Testis (tissue), 3 donors: ENCODE measurements around the gene DGKH. TPM values are rescaled to one million over a fixed set of nuclear protein-coding genes. Genes with fewer than 3 reads are reported as not detected.
"Not testable (repeated sequence)": the region's sequence is repeated elsewhere in the genome, so short reads cannot be mapped to it uniquely, and the experiment has no call there.

Experiments used
- DNase-seq: peaks from one replicate; pipeline ENCODE4 v3.0.0-alpha.2; 2019
- H3K27ac ChIP-seq, 2 donors: fragments of 200-600 bp; sonication (generic); one replicate each; pipeline ENCODE4 v1.5.1; 2019
- H3K27me3 ChIP-seq: fragments of 200-600 bp; sonication (generic); one replicate; pipeline ENCODE4 v1.5.1; 2019
- H3K36me3 ChIP-seq: fragments of 200-600 bp; sonication (generic); one replicate; pipeline ENCODE4 v1.5.1; 2017; ENCODE audit warnings: low read depth; ENCODE audit errors: missing control alignments
- H3K4me1 ChIP-seq: fragments of 200-600 bp; sonication (generic); one replicate; pipeline ENCODE4 v1.5.1; 2019
- H3K4me3 ChIP-seq, 2 donors: fragments of 200-600 bp; sonication (generic); one replicate each; pipeline ENCODE4 v1.5.1; 2017 to 2019
- H3K9me3 ChIP-seq: fragments of 200-600 bp; sonication (generic); one replicate; pipeline ENCODE4 v1.5.1; 2017
- POLR2A ChIP-seq: fragments of 450-650 bp; IDR thresholded peaks from one replicate; pipeline ENCODE4 v1.6.1; 2017; ENCODE audit warnings: antibody characterized with exemption, mild to moderate bottlenecking, moderate library complexity
- WGBS, 2 donors: methylation state at CpG; one replicate each; pipeline ENCODE4 v1.1.5; 2018; 5-methylcytosine and 5-hydroxymethylcytosine counted together
- intact Hi-C: fragments of 100-400 bp; cut with DNase I; formaldehyde crosslinking; loops from one replicate; pipeline ENCODE4 v1.15.1; 2023; ENCODE audit warnings: low total_unique reads
- polyA plus RNA-seq: library from polyadenylated mRNA; stranded (reverse); fragments of 350-450 nt; fragmentation: Illumina TruSeq; extraction: RNeasy Lipid Tissue Mini Kit (QIAGEN cat#74804); gene quantifications from one replicate; pipeline ENCODE4 v1.2.3, GENCODE V29; 2014; ENCODE audit warnings: low read depth, low replicate concordance; ENCODE audit not compliant: insufficient read depth
- total RNA-seq, 2 donors: library from RNA; depleted of rRNA; stranded (reverse); fragments of >200 nt; gene quantifications; one replicate each; pipeline ENCODE4 v1.2.3, GENCODE V29; 2016
- TF ChIP-seq, protein P1 (sequence below), 3 experiments: fragments of 450-650 bp in 2 of 3; fragments of 200-600 bp in 1 of 3; sonication (generic) in 1 of 3; IDR thresholded peaks; one replicate each; pipeline ENCODE4 v1.5.1; 2016 to 2019; ENCODE audit warnings: antibody characterized with exemption in 3 of 3, mild to moderate bottlenecking in 2 of 3, moderate library complexity in 1 of 3

The DGKH gene
- total and polyA plus RNA-seq, 3 donors from 2014 or later = 6.3 to 11.5 (median 9.8) TPM

- Histone ChIP-seq H3K27me3 (no peaks in the 10 kb centered on the region), H3K9me3 (no peaks in the 10 kb centered on the region), H3K27ac (no peak overlapping the region), H3K4me1 (no peaks in the 10 kb centered on the region), H3K4me3 (no peak overlapping the region), H3K36me3 (no peaks in the 10 kb centered on the region)
- no peak for TF ChIP-seq POLR2A
- TF ChIP-seq, protein P1, sequence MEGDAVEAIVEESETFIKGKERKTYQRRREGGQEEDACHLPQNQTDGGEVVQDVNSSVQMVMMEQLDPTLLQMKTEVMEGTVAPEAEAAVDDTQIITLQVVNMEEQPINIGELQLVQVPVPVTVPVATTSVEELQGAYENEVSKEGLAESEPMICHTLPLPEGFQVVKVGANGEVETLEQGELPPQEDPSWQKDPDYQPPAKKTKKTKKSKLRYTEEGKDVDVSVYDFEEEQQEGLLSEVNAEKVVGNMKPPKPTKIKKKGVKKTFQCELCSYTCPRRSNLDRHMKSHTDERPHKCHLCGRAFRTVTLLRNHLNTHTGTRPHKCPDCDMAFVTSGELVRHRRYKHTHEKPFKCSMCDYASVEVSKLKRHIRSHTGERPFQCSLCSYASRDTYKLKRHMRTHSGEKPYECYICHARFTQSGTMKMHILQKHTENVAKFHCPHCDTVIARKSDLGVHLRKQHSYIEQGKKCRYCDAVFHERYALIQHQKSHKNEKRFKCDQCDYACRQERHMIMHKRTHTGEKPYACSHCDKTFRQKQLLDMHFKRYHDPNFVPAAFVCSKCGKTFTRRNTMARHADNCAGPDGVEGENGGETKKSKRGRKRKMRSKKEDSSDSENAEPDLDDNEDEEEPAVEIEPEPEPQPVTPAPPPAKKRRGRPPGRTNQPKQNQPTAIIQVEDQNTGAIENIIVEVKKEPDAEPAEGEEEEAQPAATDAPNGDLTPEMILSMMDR (IDR thresholded peaks at IDR 0.05) = no peak
- no peak for DNase-seq
- 95 to 100% methylated on average over 1 of the region's 1 CpG for WGBS, 2 donors
- intact Hi-C loops = no loop called here
Measured at GRCh38 chr13:42219876-42220275, 171.4 kb downstream of the DGKH start.

GRCh38 chr13:42221121-42221765 is 172.8 kb downstream of the DGKH start:
- intact Hi-C loops = no loop called here
- Histone ChIP-seq H3K9me3 (no peaks in the 10 kb centered on the region), H3K27ac (no peak overlapping the region), H3K4me1 (no peaks in the 10 kb centered on the region), H3K27me3 (no peaks in the 10 kb centered on the region), H3K36me3 (no peaks in the 10 kb centered on the region), H3K4me3 (no peak overlapping the region)
- no peak for DNase-seq
- 91 to 97% methylated on average over 4 of the region's 4 CpGs for WGBS, 2 donors
- no peak for TF ChIP-seq POLR2A
- TF ChIP-seq, protein P1 (IDR thresholded peaks at IDR 0.05) = no peak

DNA sequence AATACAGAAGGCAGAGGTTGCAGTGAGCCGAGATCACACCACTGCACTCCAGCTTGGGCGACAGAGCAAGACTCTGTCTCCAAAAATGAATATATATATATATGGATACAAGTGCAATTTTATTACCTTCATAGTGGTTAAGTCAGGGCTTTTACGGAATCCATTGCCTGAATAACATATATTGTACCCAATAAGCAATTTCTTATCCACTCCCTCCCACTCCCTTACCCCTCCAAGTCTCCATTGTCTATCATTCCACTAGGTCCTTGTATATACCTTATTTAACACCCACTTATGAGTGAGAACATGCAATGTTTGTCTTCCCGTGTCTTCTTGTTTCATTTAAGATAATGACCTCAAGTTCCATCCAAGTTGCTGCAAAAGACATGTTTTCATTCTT is 175.2 kb downstream of the DGKH start:
- intact Hi-C loops = no loop called here

GRCh38 chr13:42225051-42225450 is 176.6 kb downstream of the DGKH start:
- no peak for TF ChIP-seq POLR2A
- TF ChIP-seq, protein P1 (IDR thresholded peaks at IDR 0.05) = no peak
- H3K27me3 ChIP-seq = no peaks in the 10 kb centered on the region
- no peaks in the 10 kb centered on the region for H3K36me3 ChIP-seq
- intact Hi-C loops = no loop called here
- DNase-seq = no peak
- 87 to 97% methylated on average over 2 of the region's 2 CpGs for WGBS, 2 donors
- no peak overlapping the region for H3K4me3 ChIP-seq
- H3K27ac ChIP-seq = no peak overlapping the region
- no peaks in the 10 kb centered on the region for H3K4me1 ChIP-seq
- no peaks in the 10 kb centered on the region for H3K9me3 ChIP-seq

More for the DNA sequence above, 175.2 kb downstream of the DGKH start:
- H3K36me3 ChIP-seq = no peaks in the 10 kb centered on the region
- H3K4me3 ChIP-seq = no peak overlapping the region
- no peak for TF ChIP-seq POLR2A
- TF ChIP-seq, protein P1 (IDR thresholded peaks at IDR 0.05) = no peak
- DNase-seq = no peak
- WGBS, 2 donors = 97 to 99% methylated on average over 4 of the region's 4 CpGs
- H3K4me1 ChIP-seq = no peaks in the 10 kb centered on the region
- H3K9me3 ChIP-seq = no peaks in the 10 kb centered on the region
- H3K27ac ChIP-seq = no peak overlapping the region
- H3K27me3 ChIP-seq = no peaks in the 10 kb centered on the region

- DNase-seq, H3K36me3 ChIP-seq, H3K9me3 ChIP-seq, H3K4me3 ChIP-seq, H3K27ac ChIP-seq, intact Hi-C loops, H3K4me1 ChIP-seq, H3K27me3 ChIP-seq: not testable (repeated sequence)
- 89 to 99% methylated on average over 5 of the region's 5 CpGs for WGBS, 2 donors
Measured at GRCh38 chr13:42226759-42227158, 178.3 kb downstream of the DGKH start.
